GM10266 (cell line): ENCODE measurements around the gene ELFN1.

Source experiments
- DNase-seq: peaks from one replicate; pipeline ENCODE4 v3.0.0; 2012; ENCODE audit errors: extremely low spot score
- CTCF ChIP-seq: IDR thresholded peaks from 2 replicates; pipeline ENCODE4 v1.5.1; 2012; ENCODE audit warnings: mild to moderate bottlenecking, low read depth; ENCODE audit not compliant: control insufficient read depth, insufficient read depth; ENCODE audit errors: missing control alignments

ELFN1 gene

GRCh38 chr7:1642291-1642731, 27.8 kb upstream of the ELFN1 start:
- DNase-seq: no peak
- TF ChIP-seq CTCF: no peak

GRCh38 chr7:1643270-1644092, 26.6 kb upstream of the ELFN1 start:
- DNase-seq: no peak
- TF ChIP-seq CTCF: no peak

GRCh38 chr7:1644341-1645070, 25.6 kb upstream of the ELFN1 start:
- no peak for TF ChIP-seq CTCF

GRCh38 chr7:1645071-1645409, 25.0 kb upstream of the ELFN1 start:
- DNase-seq: no peak
- no peak for TF ChIP-seq CTCF

More at GRCh38 chr7:1644341-1645070, 25.6 kb upstream of the ELFN1 start:
- DNase-seq: no peak

GRCh38 chr7:1645476-1645875, 24.6 kb upstream of the ELFN1 start:
- no peak for TF ChIP-seq CTCF
- DNase-seq: no peak

- no peak for TF ChIP-seq CTCF
- no peak for DNase-seq
These were observed 23.7 kb upstream of the ELFN1 start for GRCh38 chr7:1646391-1646790.
